Testis (tissue), 2 donors: ENCODE results near the gene METAP1D.

Source experiments
- CTCF ChIP-seq, 3 experiments: fragments of 450-650 bp in 2 of 3; fragments of 200-600 bp in 1 of 3; sonication (generic) in 1 of 3; IDR thresholded peaks; one replicate each; pipeline ENCODE4 v1.5.1; 2016 to 2019; ENCODE audit warnings: antibody characterized with exemption in 3 of 3, mild to moderate bottlenecking in 2 of 3, moderate library complexity in 1 of 3
- POLR2A ChIP-seq: fragments of 450-650 bp; IDR thresholded peaks from one replicate; pipeline ENCODE4 v1.6.1; 2017; ENCODE audit warnings: antibody characterized with exemption, mild to moderate bottlenecking, moderate library complexity

GRCh38 chr2:171957061-171957460 lies 42.7 kb upstream of the METAP1D start:
- TF ChIP-seq POLR2A (no peak), CTCF (IDR thresholded peaks at IDR 0.05) (no peak)
